Stimulated activated CD4-positive, alpha-beta T cell treated with anti-CD3 and anti-CD28 coated beads, Interleukin-2, amount 100 ng/mL, for 24 hours (primary cell): ENCODE data around the gene ODF4.
"Not testable (repeated sequence)": the region's sequence is repeated elsewhere in the genome, so short reads cannot be mapped to it uniquely, and the experiment has no call there.

Experiments
- DNase-seq, 2 donors: peaks; one replicate each; pipeline ENCODE4 v3.0.0-alpha.2; 2020

Gene ODF4

DNA sequence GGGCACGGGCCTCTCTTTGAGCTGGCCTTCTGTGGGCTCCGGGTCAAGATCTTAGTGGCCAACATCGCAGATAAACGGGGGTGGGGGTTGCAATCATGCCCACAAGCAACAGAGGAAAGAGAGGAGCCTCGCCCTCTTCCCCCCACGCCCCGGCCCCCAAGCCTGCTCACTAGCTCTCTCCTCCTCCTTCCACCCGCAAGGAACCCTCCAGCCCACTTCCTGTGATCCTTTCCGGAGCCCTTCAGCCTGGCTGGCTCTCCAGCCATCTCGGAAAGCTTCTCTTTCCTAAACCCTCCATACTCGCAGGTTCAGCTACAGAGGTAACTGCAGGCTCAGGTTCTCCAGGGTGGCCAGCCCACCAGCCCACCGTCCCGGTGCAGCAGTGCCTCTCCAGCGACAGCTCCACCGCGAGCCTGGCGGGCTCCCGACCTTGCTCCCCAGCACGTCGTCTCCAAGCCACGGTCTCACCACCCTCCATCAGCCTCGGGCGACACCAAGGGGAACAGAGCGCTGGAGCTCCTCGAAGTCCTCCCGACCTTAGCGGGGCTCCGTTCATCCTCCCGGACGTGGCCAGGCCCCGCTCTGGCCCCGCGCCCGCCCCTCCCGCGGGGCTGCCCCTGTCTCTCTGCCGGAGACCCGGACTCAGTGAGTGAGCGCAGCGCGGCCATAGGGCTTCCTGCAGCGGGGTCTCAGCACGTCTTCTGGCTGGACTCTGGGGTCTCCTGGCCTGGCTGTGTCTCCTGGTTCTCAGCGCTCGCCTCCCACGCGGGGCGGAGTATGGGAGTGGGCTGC lies 12.9 kb upstream of the ODF4 start:
- peak in 1 of 2 donors; percentile 40 for DNase-seq

GRCh38 chr17:8327303-8327649 lies 12.4 kb upstream of the ODF4 start:
- no peak for DNase-seq

GRCh38 chr17:8332128-8332527 lies 7.5 kb upstream of the ODF4 start:
- no peak for DNase-seq

GRCh38 chr17:8332688-8333087 lies 7.0 kb upstream of the ODF4 start:
- DNase-seq: no peak

GRCh38 chr17:8333281-8333680 lies 6.4 kb upstream of the ODF4 start:
- DNase-seq: no peak

DNA sequence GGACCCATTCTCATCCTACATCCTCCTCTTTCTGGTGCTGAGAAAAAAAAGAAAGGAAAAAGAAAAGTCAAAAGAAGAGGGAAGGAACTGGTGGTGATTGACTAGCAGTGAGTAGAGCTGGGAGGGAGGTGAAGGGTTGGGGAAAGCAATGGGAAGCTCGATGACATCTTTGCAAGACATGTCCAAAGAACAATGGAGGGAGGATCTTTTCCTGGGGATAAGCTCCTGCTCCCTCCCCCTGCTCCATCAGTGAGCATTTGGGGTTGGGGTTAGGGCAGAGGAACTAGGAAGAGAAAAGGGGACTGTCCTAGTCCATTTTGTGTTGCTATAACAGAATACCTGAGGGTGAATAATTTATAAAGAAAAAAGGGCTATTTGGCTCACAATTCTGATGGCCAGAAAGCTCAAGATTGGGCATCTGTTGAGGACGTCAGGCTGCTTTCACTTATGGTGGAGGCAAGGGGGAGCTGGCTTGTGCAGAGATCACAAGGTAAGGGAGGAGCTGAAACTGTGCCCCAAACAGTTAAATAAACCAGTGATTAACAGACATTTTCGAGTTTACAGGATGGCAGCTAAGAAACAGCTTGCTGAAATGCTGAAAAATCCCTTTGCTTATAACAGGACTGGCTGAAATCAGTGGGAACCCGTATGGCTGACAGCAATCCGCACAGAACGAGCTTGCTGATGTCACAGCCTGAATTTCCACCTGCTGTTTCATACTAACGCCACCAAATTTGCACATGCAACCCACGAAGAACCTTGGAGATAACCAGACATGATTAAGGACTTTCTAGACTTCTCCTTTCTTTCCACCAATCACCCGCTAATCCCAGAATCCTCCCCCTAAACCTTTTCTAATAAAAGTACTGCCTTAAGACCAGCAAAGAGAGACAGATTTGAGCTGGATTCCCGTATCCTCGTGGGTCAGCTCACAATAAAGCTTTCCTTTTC lies 1.6 kb upstream of the ODF4 start:
- no peak for DNase-seq

GRCh38 chr17:8338753-8339140 lies 893 bp upstream of the ODF4 start:
- no peak for DNase-seq

- no peak for DNase-seq
Measured at GRCh38 chr17:8341456-8341855, 1.8 kb downstream of the ODF4 start.

DNA sequence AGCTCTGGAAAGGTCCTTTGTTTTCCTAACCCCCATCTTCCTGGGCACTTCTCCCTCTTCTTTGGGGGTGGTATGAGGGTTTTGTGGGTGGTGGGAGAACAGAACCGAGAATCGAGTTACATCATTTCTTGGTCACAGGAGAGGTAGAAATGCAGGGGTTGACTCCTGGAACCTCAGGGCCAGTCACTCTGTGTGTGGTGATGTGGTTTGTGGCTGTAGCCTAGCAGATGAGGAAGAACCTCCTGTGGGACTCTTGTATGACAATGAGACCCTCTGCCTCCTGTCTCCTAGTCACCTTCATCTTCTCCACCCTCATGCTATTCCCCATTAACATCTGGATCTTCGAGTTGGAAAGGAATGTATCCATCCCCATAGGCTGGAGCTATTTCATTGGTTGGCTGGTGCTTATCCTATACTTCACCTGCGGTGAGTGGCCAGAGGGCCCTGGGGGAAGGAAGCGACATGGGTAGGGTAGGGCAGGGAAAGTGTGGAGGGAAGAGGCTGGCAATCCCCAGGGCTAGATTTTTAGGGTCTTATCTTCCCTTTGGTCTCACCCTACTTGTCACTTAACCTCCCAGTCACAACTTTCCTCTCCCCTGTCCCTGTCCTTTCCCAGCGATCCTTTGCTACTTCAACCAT lies 5.5 kb downstream of the ODF4 start:
- DNase-seq: no peak

GRCh38 chr17:8345951-8346665 lies 6.5 kb downstream of the ODF4 start:
- no peak for DNase-seq

DNA sequence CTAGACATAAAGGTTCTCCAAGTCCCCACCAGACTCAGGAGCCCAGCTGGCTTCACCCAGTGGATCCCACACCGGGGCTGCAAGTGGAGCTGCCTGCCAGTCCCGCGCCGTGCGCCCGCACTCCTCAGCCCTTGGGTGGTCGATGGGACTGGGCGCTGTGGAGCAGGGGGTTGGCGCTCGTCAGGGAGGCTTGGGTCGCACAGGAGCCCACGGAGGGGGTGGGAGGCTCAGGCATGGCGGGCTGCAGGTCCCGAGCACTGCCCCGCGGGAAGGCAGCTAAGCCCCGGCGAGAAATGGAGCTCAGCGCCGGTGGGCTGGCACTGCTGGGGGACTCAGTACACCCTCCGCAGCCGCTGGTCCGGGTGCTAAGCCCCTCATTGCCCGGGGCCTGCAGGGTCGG lies 7.4 kb downstream of the ODF4 start:
- DNase-seq: not testable (repeated sequence)

DNA sequence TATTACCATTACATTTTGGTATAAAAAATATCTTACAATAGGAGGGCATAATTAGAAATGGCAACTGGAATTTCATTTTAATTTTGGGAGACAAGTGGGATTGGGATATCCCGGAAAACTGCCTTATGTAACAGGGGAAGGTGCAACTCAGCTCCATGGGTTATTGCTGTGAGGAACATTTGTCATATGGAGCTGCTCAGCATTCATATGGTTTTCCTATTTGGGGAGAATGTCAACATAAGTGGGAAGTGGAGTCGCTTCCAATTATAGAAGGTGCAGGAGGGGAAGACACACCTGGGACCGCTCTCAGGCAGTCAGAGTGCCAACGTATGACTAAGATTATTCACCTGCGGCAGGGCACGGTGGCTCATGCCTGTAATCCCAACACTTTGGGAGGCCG lies 10.7 kb downstream of the ODF4 start:
- no peak for DNase-seq

GRCh38 chr17:8353736-8354135 lies 14.1 kb downstream of the ODF4 start:
- DNase-seq: no peak

- no peak for DNase-seq
Measured at GRCh38 chr17:8354236-8354635, 14.6 kb downstream of the ODF4 start.

DNA sequence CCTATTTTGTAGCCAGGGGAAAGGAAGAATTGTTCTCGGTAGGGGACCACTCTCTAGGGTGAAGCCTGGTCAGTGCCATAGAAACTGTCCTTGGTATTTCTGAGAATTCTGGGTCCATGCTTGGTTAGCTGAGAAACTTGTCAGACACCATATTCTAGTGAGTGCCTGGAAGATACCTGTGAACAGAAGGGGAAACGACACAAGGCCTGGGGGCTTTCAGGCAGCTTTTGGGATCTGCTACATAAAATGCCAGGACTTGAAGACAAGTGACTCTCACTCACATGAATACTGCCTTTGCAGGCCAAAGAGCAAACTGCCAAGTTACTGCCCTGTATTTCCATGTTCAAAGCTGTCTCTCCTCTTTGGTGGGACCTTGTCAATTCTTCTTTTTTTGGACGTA lies 18.3 kb downstream of the ODF4 start:
- DNase-seq: no peak

- DNase-seq: no peak
Measured at GRCh38 chr17:8359769-8360168, 20.1 kb downstream of the ODF4 start.

DNA sequence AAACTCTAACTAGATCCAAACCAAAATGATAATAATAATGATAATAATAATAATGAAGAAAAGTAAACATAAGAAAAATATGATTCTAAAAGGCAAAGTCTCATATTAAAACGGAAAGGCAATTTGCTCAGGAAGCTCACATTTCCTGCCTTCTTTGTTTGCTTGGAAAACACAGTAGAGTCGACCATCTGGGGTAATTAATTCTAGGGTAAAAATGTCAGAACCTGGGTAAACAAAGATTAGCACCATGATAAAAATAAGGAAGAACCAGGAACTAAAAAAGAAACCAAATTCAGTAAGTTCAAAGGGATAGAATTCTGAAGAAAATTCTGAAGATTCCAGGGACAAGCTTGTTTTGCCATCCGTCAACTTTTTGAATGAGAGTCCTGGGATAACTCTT lies 20.6 kb downstream of the ODF4 start:
- DNase-seq: no peak

- DNase-seq: no peak
Measured at GRCh38 chr17:8360751-8361150, 21.1 kb downstream of the ODF4 start.

DNA sequence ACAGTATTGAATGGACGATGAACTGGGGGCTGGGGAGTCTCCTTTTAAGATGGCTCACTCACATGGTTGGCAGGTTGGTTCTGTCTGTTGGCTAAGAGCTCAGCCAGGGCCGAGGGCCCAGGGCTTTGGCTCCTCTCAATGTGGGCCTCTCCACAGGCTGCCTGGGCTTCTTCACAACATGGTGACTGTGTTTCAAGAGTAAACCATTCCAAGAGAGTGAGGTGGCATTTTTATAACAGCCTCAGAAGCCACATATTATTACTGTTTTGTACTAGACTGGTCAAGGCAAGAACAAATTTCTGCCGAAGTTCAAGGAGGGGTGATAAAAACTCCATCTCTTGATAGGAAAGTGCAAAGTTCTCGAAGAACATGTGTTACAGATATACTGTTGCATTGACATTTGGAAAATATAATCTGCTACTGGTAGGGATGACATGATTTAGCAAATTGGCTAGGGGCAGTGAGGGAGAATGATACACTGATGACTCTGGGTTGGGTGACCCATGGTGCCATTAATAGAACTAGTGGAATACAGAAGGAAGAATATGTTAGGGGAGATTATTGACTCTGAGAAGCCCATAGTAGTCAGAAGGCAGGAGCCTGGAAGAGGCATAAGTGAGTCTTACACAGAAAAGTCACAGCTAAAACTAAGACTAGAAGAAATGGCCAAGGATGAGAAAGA lies 23.2 kb downstream of the ODF4 start:
- no peak for DNase-seq

DNA sequence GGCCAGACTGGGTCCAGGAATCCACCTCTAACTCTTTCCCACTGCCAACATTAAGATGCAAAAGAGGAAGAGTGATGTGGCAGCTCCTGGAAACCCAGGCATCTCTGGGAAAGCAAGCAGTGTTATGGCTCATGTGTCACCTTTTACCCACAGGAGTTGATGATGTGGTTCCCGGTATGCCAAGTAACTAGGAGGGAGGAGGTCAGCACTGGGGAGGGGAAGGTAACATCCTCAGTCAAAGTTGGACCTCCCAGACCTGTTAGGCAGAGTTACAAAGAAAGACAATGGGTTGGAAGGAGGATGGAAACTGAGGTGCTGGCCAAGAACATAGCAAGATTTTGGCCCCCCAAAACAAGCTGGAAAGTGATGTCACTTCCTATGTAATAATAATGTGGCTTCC lies 25.5 kb downstream of the ODF4 start:
- DNase-seq: no peak

GRCh38 chr17:8366231-8366630 lies 26.6 kb downstream of the ODF4 start:
- no peak for DNase-seq

DNA sequence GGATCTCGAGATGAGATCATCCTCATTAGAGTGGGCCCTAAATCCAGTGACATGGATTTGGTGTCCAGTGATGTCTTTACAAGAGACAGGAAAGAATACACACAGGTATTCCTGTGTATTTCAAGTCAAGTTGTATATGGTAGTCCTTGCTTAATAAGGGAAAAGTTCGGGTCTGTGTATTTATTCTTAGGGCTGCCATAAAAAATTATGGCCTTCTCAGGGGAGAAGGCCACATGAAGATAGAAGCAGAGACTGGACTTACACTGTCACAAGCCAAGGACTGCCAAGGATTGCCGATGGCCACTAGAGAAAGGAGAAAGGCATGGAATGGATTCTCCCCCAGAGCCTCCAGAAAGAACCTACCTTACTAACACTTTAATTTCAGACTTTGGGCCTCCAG lies 28.6 kb downstream of the ODF4 start:
- no peak for DNase-seq
